GM19467 (cell line): Measurements from ENCODE around the gene CDK5RAP2.
"Not testable (repeated sequence)": the region's sequence is repeated elsewhere in the genome, so short reads cannot be mapped to it uniquely, and the experiment has no call there.

ENCODE experiments used
- ATAC-seq: cut with Tn5 transposase; IDR thresholded peaks from one replicate; pipeline ENCODE4 v1.9.1; 2021; ENCODE audit warnings: mild to moderate bottlenecking, moderate library complexity; ENCODE audit not compliant: unreplicated experiment

The CDK5RAP2 gene

GRCh38 chr9:120552210-120552704 is 27.7 kb downstream of the CDK5RAP2 start:
- ATAC-seq = not testable (repeated sequence)

- no peak for ATAC-seq
Observed at GRCh38 chr9:120545701-120546550, 34.0 kb downstream of the CDK5RAP2 start.

GRCh38 chr9:120544441-120544840 is 35.5 kb downstream of the CDK5RAP2 start:
- ATAC-seq = no peak

- no peak for ATAC-seq
Observed at GRCh38 chr9:120542701-120543490, 37.1 kb downstream of the CDK5RAP2 start.

GRCh38 chr9:120541921-120542320 is 38.0 kb downstream of the CDK5RAP2 start:
- no peak for ATAC-seq

- no peak for ATAC-seq
Observed at GRCh38 chr9:120539951-120540350, 40.0 kb downstream of the CDK5RAP2 start.

GRCh38 chr9:120538339-120538738 is 41.6 kb downstream of the CDK5RAP2 start:
- no peak for ATAC-seq

- ATAC-seq = no peak
Observed at GRCh38 chr9:120536949-120537640, 42.9 kb downstream of the CDK5RAP2 start.

GRCh38 chr9:120536094-120536493 is 43.9 kb downstream of the CDK5RAP2 start:
- ATAC-seq = no peak

GRCh38 chr9:120534266-120534665 is 45.7 kb downstream of the CDK5RAP2 start:
- ATAC-seq = no peak

GRCh38 chr9:120532891-120533290 is 47.1 kb downstream of the CDK5RAP2 start:
- no peak for ATAC-seq

- no peak for ATAC-seq
Observed at GRCh38 chr9:120532475-120532874, 47.5 kb downstream of the CDK5RAP2 start.

- ATAC-seq = no peak
Observed at GRCh38 chr9:120531683-120532300, 48.2 kb downstream of the CDK5RAP2 start.

- ATAC-seq = not testable (repeated sequence)
Observed at GRCh38 chr9:120530220-120530832, 49.6 kb downstream of the CDK5RAP2 start.

- ATAC-seq = no peak
Observed at GRCh38 chr9:120528829-120529228, 51.1 kb downstream of the CDK5RAP2 start.

GRCh38 chr9:120528327-120528726 is 51.6 kb downstream of the CDK5RAP2 start:
- no peak for ATAC-seq

- no peak for ATAC-seq
Observed at GRCh38 chr9:120526534-120526933, 53.4 kb downstream of the CDK5RAP2 start.

GRCh38 chr9:120524863-120525262 is 55.1 kb downstream of the CDK5RAP2 start:
- ATAC-seq = no peak

GRCh38 chr9:120524038-120524437 is 55.9 kb downstream of the CDK5RAP2 start:
- no peak for ATAC-seq

- ATAC-seq = no peak
Observed at GRCh38 chr9:120522558-120522957, 57.4 kb downstream of the CDK5RAP2 start.
